ENCODE data around the gene LRRC9.

- TF ChIP-seq MAX (IDR thresholded peaks at IDR 0.05) (no peak), NFIC (IDR thresholded peaks at IDR 0.05) (no peak), RAD21 (IDR thresholded peaks at IDR 0.05; ENCODE audit: low read depth) (no peak), REST (IDR thresholded peaks at IDR 0.05; ENCODE audit: low read depth) (no peak), TAF1 (IDR thresholded peaks at IDR 0.05; ENCODE audit: low read depth) (no peak), YY1 (IDR thresholded peaks at IDR 0.05; ENCODE audit: low read depth) (no peak), FOXM1 (IDR thresholded peaks at IDR 0.05; ENCODE audit: borderline replicate concordance, low read depth) (no peak)
Measured at GRCh38 chr14:60095231-60095630, 175.3 kb downstream of the LRRC9 start.
